Epithelial cell of prostate (primary cell): ENCODE data around the gene PRKAR1A.
"Not testable (repeated sequence)": the region's sequence is repeated elsewhere in the genome, so short reads cannot be mapped to it uniquely, and the experiment has no call there.

Experiments
- DNase-seq: peaks from one replicate; pipeline ENCODE4 v3.0.0-alpha.2; 2011; ENCODE audit warnings: low read depth, low spot score
- H3K27ac ChIP-seq: fragments of 450-650 bp; 2 replicates; pipeline ENCODE4 v1.5.1; 2017; ENCODE audit warnings: mild to moderate bottlenecking

PRKAR1A gene

GRCh38 chr17:68573338-68573737 is 61.1 kb downstream of the PRKAR1A start:
- DNase-seq: no peak
- no peak overlapping the region for H3K27ac ChIP-seq

- no peak overlapping the region for H3K27ac ChIP-seq
- DNase-seq: no peak
Measured at GRCh38 chr17:68576137-68576536, 63.9 kb downstream of the PRKAR1A start.

- no peak for DNase-seq
- H3K27ac ChIP-seq: no peak overlapping the region
Measured at GRCh38 chr17:68576811-68577496, 64.7 kb downstream of the PRKAR1A start.

- H3K27ac ChIP-seq: no peak overlapping the region
- DNase-seq: no peak
Measured at GRCh38 chr17:68577497-68577821, 65.2 kb downstream of the PRKAR1A start.

GRCh38 chr17:68578236-68578635 is 66.0 kb downstream of the PRKAR1A start:
- H3K27ac ChIP-seq: no peak overlapping the region
- DNase-seq: no peak

GRCh38 chr17:68579194-68579927 is 67.1 kb downstream of the PRKAR1A start:
- no peak for DNase-seq
- no peak overlapping the region for H3K27ac ChIP-seq

- DNase-seq: no peak
- H3K27ac ChIP-seq: no peak overlapping the region
Measured at GRCh38 chr17:68580236-68580770, 68.1 kb downstream of the PRKAR1A start.

GRCh38 chr17:68581863-68582645 is 69.8 kb downstream of the PRKAR1A start:
- no peak overlapping the region for H3K27ac ChIP-seq
- DNase-seq: no peak

GRCh38 chr17:68582867-68583266 is 70.6 kb downstream of the PRKAR1A start:
- not testable (repeated sequence) for DNase-seq

GRCh38 chr17:68584581-68585303 is 72.5 kb downstream of the PRKAR1A start:
- H3K27ac ChIP-seq: no peak overlapping the region
- no peak for DNase-seq

More at GRCh38 chr17:68582867-68583266, 70.6 kb downstream of the PRKAR1A start:
- not testable (repeated sequence) for H3K27ac ChIP-seq

- no peak for DNase-seq
- H3K27ac ChIP-seq: no peak overlapping the region
Measured at GRCh38 chr17:68585643-68586042, 73.4 kb downstream of the PRKAR1A start.

- no peak overlapping the region for H3K27ac ChIP-seq
- DNase-seq: no peak
Measured at GRCh38 chr17:68587026-68587425, 74.8 kb downstream of the PRKAR1A start.

GRCh38 chr17:68587847-68588246 is 75.6 kb downstream of the PRKAR1A start:
- DNase-seq: no peak
- H3K27ac ChIP-seq: no peak overlapping the region

GRCh38 chr17:68588362-68588761 is 76.1 kb downstream of the PRKAR1A start:
- DNase-seq: no peak
- no peak overlapping the region for H3K27ac ChIP-seq

- DNase-seq: no peak
- no peak overlapping the region for H3K27ac ChIP-seq
Measured at GRCh38 chr17:68589086-68589485, 76.9 kb downstream of the PRKAR1A start.

GRCh38 chr17:68591583-68591982 is 79.4 kb downstream of the PRKAR1A start:
- DNase-seq: no peak

GRCh38 chr17:68592009-68592408 is 79.8 kb downstream of the PRKAR1A start:
- DNase-seq: no peak
- no peak overlapping the region for H3K27ac ChIP-seq

More at GRCh38 chr17:68591583-68591982, 79.4 kb downstream of the PRKAR1A start:
- no peak overlapping the region for H3K27ac ChIP-seq

GRCh38 chr17:68592682-68593641 is 80.7 kb downstream of the PRKAR1A start:
- no peak overlapping the region for H3K27ac ChIP-seq
- DNase-seq: no peak

- no peak for DNase-seq
- H3K27ac ChIP-seq: no peak overlapping the region
Measured at GRCh38 chr17:68594552-68594951, 82.3 kb downstream of the PRKAR1A start.
